ENCODE results near the gene CALM3. TPM values are rescaled to one million over a fixed set of nuclear protein-coding genes. Genes with fewer than 3 reads are reported as not detected.
"Not testable (repeated sequence)": the region's sequence is repeated elsewhere in the genome, so short reads cannot be mapped to it uniquely, and the experiment has no call there.

Gene CALM3
- polyA plus RNA-seq, 1 donor = 401 TPM

- no peak for DNase-seq
- H3K9me3 ChIP-seq (ENCODE audit: control insufficient read depth, low read depth, low read length) = no peaks in the 10 kb centered on the region
- no peak overlapping the region for H3K27ac ChIP-seq (ENCODE audit: low read length)
- no peaks in the 10 kb centered on the region for H3K36me3 ChIP-seq (ENCODE audit: control insufficient read depth, insufficient read depth, low read length)
- H3K4me1 ChIP-seq (ENCODE audit: control insufficient read depth, insufficient read depth, low read length) = peaks cover 22% of the 10 kb centered on the region
- WGBS (ENCODE audit: insufficient coverage, low lambda C conversion rate) = 80% methylated on average over 1 of the region's 35 CpGs
- H3K27me3 ChIP-seq (ENCODE audit: control insufficient read depth, insufficient read depth, low read length) = peaks cover 20% of the 10 kb centered on the region
- H3K4me3 ChIP-seq (ENCODE audit: low read length) = no peak overlapping the region
Observed at GRCh38 chr19:46623915-46624502, 22.9 kb downstream of the CALM3 start.

- H3K4me3 ChIP-seq (ENCODE audit: low read length) = no peak within 1 kb of the TSS
- H3K9me3 ChIP-seq (ENCODE audit: control insufficient read depth, low read depth, low read length) = no peaks in the 10 kb centered on the region
- peak in 1 of 2 donors; percentile 45 for DNase-seq
- H3K27ac ChIP-seq (ENCODE audit: low read length) = peak within 1 kb of the TSS; percentile 68
- 80% methylated on average over 1 of the region's 13 CpGs for WGBS (ENCODE audit: insufficient coverage, low lambda C conversion rate)
- peaks cover 18% of the 10 kb centered on the region for H3K4me1 ChIP-seq (ENCODE audit: control insufficient read depth, insufficient read depth, low read length)
- H3K36me3 ChIP-seq (ENCODE audit: control insufficient read depth, insufficient read depth, low read length) = no peaks in the 10 kb centered on the region
- peaks cover 20% of the 10 kb centered on the region for H3K27me3 ChIP-seq (ENCODE audit: control insufficient read depth, insufficient read depth, low read length)
Observed at GRCh38 chr19:46624958-46625661, 24.0 kb downstream of the CALM3 start, which contains the start of gene PTGIR. Gene PTGIR, minus strand, starts transcription at chr19:46625089. Its CDS starts 864 bp downstream, at chr19:46624225.

GRCh38 chr19:46625731-46626130 lies 24.6 kb downstream of the CALM3 start:
- Histone ChIP-seq H3K4me3 (ENCODE audit: low read length) (no peak overlapping the region), H3K27me3 (ENCODE audit: control insufficient read depth, insufficient read depth, low read length) (peaks cover 18% of the 10 kb centered on the region), H3K9me3 (ENCODE audit: control insufficient read depth, low read depth, low read length) (no peaks in the 10 kb centered on the region), H3K36me3 (ENCODE audit: control insufficient read depth, insufficient read depth, low read length) (no peaks in the 10 kb centered on the region), H3K4me1 (ENCODE audit: control insufficient read depth, insufficient read depth, low read length) (peaks cover 18% of the 10 kb centered on the region), H3K27ac (ENCODE audit: low read length) (peak overlapping the region; percentile 68)
- DNase-seq = no peak
- WGBS (ENCODE audit: insufficient coverage, low lambda C conversion rate) = no CpG with 5 or more reads among the region's 12 CpGs

GRCh38 chr19:46626446-46626845 lies 25.3 kb downstream of the CALM3 start:
- Histone ChIP-seq H3K4me1 (ENCODE audit: control insufficient read depth, insufficient read depth, low read length) (peaks cover 18% of the 10 kb centered on the region), H3K27ac (ENCODE audit: low read length) (no peak overlapping the region), H3K36me3 (ENCODE audit: control insufficient read depth, insufficient read depth, low read length) (no peaks in the 10 kb centered on the region), H3K27me3 (ENCODE audit: control insufficient read depth, insufficient read depth, low read length) (peaks cover 15% of the 10 kb centered on the region), H3K9me3 (ENCODE audit: control insufficient read depth, low read depth, low read length) (no peaks in the 10 kb centered on the region), H3K4me3 (ENCODE audit: low read length) (no peak overlapping the region)
- no CpG with 5 or more reads among the region's 14 CpGs for WGBS (ENCODE audit: insufficient coverage, low lambda C conversion rate)
- no peak for DNase-seq

GRCh38 chr19:46628970-46629369 lies 27.8 kb downstream of the CALM3 start:
- not testable (repeated sequence) for H3K4me3 ChIP-seq (ENCODE audit: low read length); H3K27ac ChIP-seq (ENCODE audit: low read length); H3K9me3 ChIP-seq (ENCODE audit: control insufficient read depth, low read depth, low read length); H3K36me3 ChIP-seq (ENCODE audit: control insufficient read depth, insufficient read depth, low read length); DNase-seq
- WGBS (ENCODE audit: insufficient coverage, low lambda C conversion rate) = no CpG with 5 or more reads among the region's 7 CpGs
- H3K4me1 ChIP-seq (ENCODE audit: control insufficient read depth, insufficient read depth, low read length) = peaks cover 27% of the 10 kb centered on the region
- peaks cover 27% of the 10 kb centered on the region for H3K27me3 ChIP-seq (ENCODE audit: control insufficient read depth, insufficient read depth, low read length)

- peaks cover 3% of the 10 kb centered on the region for H3K9me3 ChIP-seq (ENCODE audit: control insufficient read depth, low read depth, low read length)
- DNase-seq = no peak
- no CpG with 5 or more reads among the region's 15 CpGs for WGBS (ENCODE audit: insufficient coverage, low lambda C conversion rate)
- H3K36me3 ChIP-seq (ENCODE audit: control insufficient read depth, insufficient read depth, low read length) = no peaks in the 10 kb centered on the region
- no peak overlapping the region for H3K4me3 ChIP-seq (ENCODE audit: low read length)
- H3K27me3 ChIP-seq (ENCODE audit: control insufficient read depth, insufficient read depth, low read length) = peaks cover 30% of the 10 kb centered on the region
- no peak overlapping the region for H3K27ac ChIP-seq (ENCODE audit: low read length)
- peaks cover 30% of the 10 kb centered on the region for H3K4me1 ChIP-seq (ENCODE audit: control insufficient read depth, insufficient read depth, low read length)
Observed at GRCh38 chr19:46629546-46630025, 28.5 kb downstream of the CALM3 start.

GRCh38 chr19:46630586-46631205 lies 29.6 kb downstream of the CALM3 start:
- no peak for DNase-seq
- Histone ChIP-seq H3K27ac (ENCODE audit: low read length) (no peak overlapping the region), H3K4me3 (ENCODE audit: low read length) (no peak overlapping the region), H3K4me1 (ENCODE audit: control insufficient read depth, insufficient read depth, low read length) (peaks cover 22% of the 10 kb centered on the region), H3K36me3 (ENCODE audit: control insufficient read depth, insufficient read depth, low read length) (no peaks in the 10 kb centered on the region), H3K27me3 (ENCODE audit: control insufficient read depth, insufficient read depth, low read length) (peaks cover 38% of the 10 kb centered on the region), H3K9me3 (ENCODE audit: control insufficient read depth, low read depth, low read length) (peaks cover 7% of the 10 kb centered on the region)
- WGBS (ENCODE audit: insufficient coverage, low lambda C conversion rate) = 83% methylated on average over 1 of the region's 14 CpGs

GRCh38 chr19:46631481-46631880 lies 30.4 kb downstream of the CALM3 start:
- no peak overlapping the region for H3K4me3 ChIP-seq (ENCODE audit: low read length)
- no peak for DNase-seq
- peaks cover 18% of the 10 kb centered on the region for H3K4me1 ChIP-seq (ENCODE audit: control insufficient read depth, insufficient read depth, low read length)
- WGBS (ENCODE audit: insufficient coverage, low lambda C conversion rate) = no CpG with 5 or more reads among the region's 6 CpGs
- no peak overlapping the region for H3K27ac ChIP-seq (ENCODE audit: low read length)
- H3K27me3 ChIP-seq (ENCODE audit: control insufficient read depth, insufficient read depth, low read length) = peaks cover 45% of the 10 kb centered on the region
- H3K9me3 ChIP-seq (ENCODE audit: control insufficient read depth, low read depth, low read length) = peaks cover 7% of the 10 kb centered on the region
- H3K36me3 ChIP-seq (ENCODE audit: control insufficient read depth, insufficient read depth, low read length) = no peaks in the 10 kb centered on the region

- Histone ChIP-seq H3K9me3 (ENCODE audit: control insufficient read depth, low read depth, low read length) (peaks cover 7% of the 10 kb centered on the region), H3K27me3 (ENCODE audit: control insufficient read depth, insufficient read depth, low read length) (peaks cover 58% of the 10 kb centered on the region), H3K4me3 (ENCODE audit: low read length) (no peak overlapping the region), H3K36me3 (ENCODE audit: control insufficient read depth, insufficient read depth, low read length) (no peaks in the 10 kb centered on the region), H3K4me1 (ENCODE audit: control insufficient read depth, insufficient read depth, low read length) (peaks cover 17% of the 10 kb centered on the region), H3K27ac (ENCODE audit: low read length) (no peak overlapping the region)
- DNase-seq = no peak
- WGBS (ENCODE audit: insufficient coverage, low lambda C conversion rate) = no CpG with 5 or more reads among the region's 3 CpGs
Observed at GRCh38 chr19:46633130-46633529, 32.0 kb downstream of the CALM3 start.

GRCh38 chr19:46634045-46634655 lies 33.0 kb downstream of the CALM3 start:
- Histone ChIP-seq H3K27ac (ENCODE audit: low read length) (no peak overlapping the region), H3K4me1 (ENCODE audit: control insufficient read depth, insufficient read depth, low read length) (peaks cover 25% of the 10 kb centered on the region), H3K9me3 (ENCODE audit: control insufficient read depth, low read depth, low read length) (peaks cover 7% of the 10 kb centered on the region), H3K36me3 (ENCODE audit: control insufficient read depth, insufficient read depth, low read length) (no peaks in the 10 kb centered on the region), H3K4me3 (ENCODE audit: low read length) (peak overlapping the region; percentile 30), H3K27me3 (ENCODE audit: control insufficient read depth, insufficient read depth, low read length) (peaks cover 65% of the 10 kb centered on the region)
- peak; percentile 87 to 92 for DNase-seq
- no CpG with 5 or more reads among the region's 38 CpGs for WGBS (ENCODE audit: insufficient coverage, low lambda C conversion rate)

Measured in large intestine (tissue), 3 donors.